Nephron progenitor cell (in vitro differentiated cells): Measurements from ENCODE around the gene ATP23.

Experiments used
- DNase-seq: peaks from one replicate; pipeline ENCODE4 v3.0.0; 2021
- H3K27ac Mint-ChIP-seq: 2 replicates; pipeline ENCODE4 v1.8.0; 2021; ENCODE audit warnings: mild to moderate bottlenecking, moderate library complexity, mixed read lengths
- H3K27me3 Mint-ChIP-seq: 2 replicates; pipeline ENCODE4 v1.8.0; 2021; ENCODE audit warnings: mild to moderate bottlenecking, low read depth, mixed read lengths; ENCODE audit not compliant: poor library complexity
- H3K36me3 Mint-ChIP-seq: 2 replicates; pipeline ENCODE4 v1.8.0; 2021; ENCODE audit warnings: low read depth, mixed read lengths
- H3K4me1 Mint-ChIP-seq: 2 replicates; pipeline ENCODE4 v1.8.0; 2021; ENCODE audit warnings: mixed read lengths
- H3K4me3 Mint-ChIP-seq: 2 replicates; pipeline ENCODE4 v1.8.0; 2021; ENCODE audit warnings: mild to moderate bottlenecking, moderate library complexity, mixed read lengths
- H3K9me3 Mint-ChIP-seq: 2 replicates; pipeline ENCODE4 v1.8.0; 2021; ENCODE audit warnings: mild to moderate bottlenecking, moderate library complexity, mixed read lengths
- CTCF ChIP-seq: fragments of 200-600 bp; sonication (generic); IDR thresholded peaks from 2 replicates; pipeline ENCODE4 v1.5.0; 2021; ENCODE audit warnings: antibody characterized with exemption

Gene ATP23

GRCh38 chr12:58000499-58000898 is 59.1 kb downstream of the ATP23 start:
- H3K4me1 Mint-ChIP-seq, result no peaks in the 10 kb centered on the region

GRCh38 chr12:58007875-58008274 is 66.5 kb downstream of the ATP23 start:
- DNase-seq, result no peak
- Mint-ChIP-seq H3K27ac (no peak overlapping the region), H3K9me3 (no peaks in the 10 kb centered on the region), H3K4me3 (no peak overlapping the region), H3K36me3 (no peaks in the 10 kb centered on the region), H3K4me1 (no peaks in the 10 kb centered on the region), H3K27me3 (no peaks in the 10 kb centered on the region)
- no peak for TF ChIP-seq CTCF

More at GRCh38 chr12:58000499-58000898, 59.1 kb downstream of the ATP23 start:
- no peak overlapping the region for H3K4me3 Mint-ChIP-seq
- DNase-seq, result no peak
- H3K27me3 Mint-ChIP-seq, result no peaks in the 10 kb centered on the region
- H3K27ac Mint-ChIP-seq, result no peak overlapping the region
- H3K36me3 Mint-ChIP-seq, result no peaks in the 10 kb centered on the region
- no peak for TF ChIP-seq CTCF
- H3K9me3 Mint-ChIP-seq, result peaks cover 56% of the 10 kb centered on the region

- DNase-seq, result no peak
- Mint-ChIP-seq H3K9me3 (no peaks in the 10 kb centered on the region), H3K27ac (no peak overlapping the region), H3K4me1 (no peaks in the 10 kb centered on the region), H3K4me3 (no peak overlapping the region), H3K27me3 (no peaks in the 10 kb centered on the region), H3K36me3 (no peaks in the 10 kb centered on the region)
- no peak for TF ChIP-seq CTCF
Measured at GRCh38 chr12:58008634-58009033, 67.3 kb downstream of the ATP23 start.
